ENCODE data around the gene NR3C2.

Gene NR3C2

DNA sequence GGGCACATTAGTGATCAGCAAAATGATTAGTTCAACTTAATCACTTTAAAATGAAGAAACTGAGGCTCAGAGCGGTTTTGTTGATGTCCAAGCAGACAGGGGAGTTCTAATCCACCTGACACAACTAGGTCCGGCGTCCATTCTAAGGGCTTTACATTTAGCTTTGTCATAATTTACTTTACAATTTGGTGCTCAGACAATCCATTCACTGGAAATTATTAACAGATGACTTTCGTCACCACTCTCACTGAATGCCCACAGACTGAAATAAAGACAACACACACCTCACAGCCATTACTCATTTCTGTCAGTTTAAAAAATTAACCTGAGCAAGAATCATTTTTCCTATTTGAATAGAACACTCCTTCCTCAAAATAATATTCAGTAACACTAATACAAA, 10.8 kb downstream of the NR3C2 start:
- no peaks in the 10 kb centered on the region for H3K27me3 ChIP-seq (ENCODE audit: control insufficient read depth, insufficient read depth, low read length)
- H3K9me3 ChIP-seq (ENCODE audit: control insufficient read depth, low read length), result no peaks in the 10 kb centered on the region
- peaks cover 20% of the 10 kb centered on the region for H3K4me1 ChIP-seq (ENCODE audit: control insufficient read depth, insufficient read depth, low read length)
- no peaks in the 10 kb centered on the region for H3K36me3 ChIP-seq (ENCODE audit: control insufficient read depth, insufficient read depth, low read length)
- H3K4me3 ChIP-seq (ENCODE audit: low read length), result no peak overlapping the region
- H3K9ac ChIP-seq (ENCODE audit: low read length), result no peak overlapping the region

GRCh38 chr4:148430854-148431253, 11.4 kb downstream of the NR3C2 start:
- H3K9ac ChIP-seq (ENCODE audit: low read length), result no peak overlapping the region
- H3K36me3 ChIP-seq (ENCODE audit: control insufficient read depth, insufficient read depth, low read length), result no peaks in the 10 kb centered on the region
- H3K27me3 ChIP-seq (ENCODE audit: control insufficient read depth, insufficient read depth, low read length), result no peaks in the 10 kb centered on the region
- peaks cover 18% of the 10 kb centered on the region for H3K4me1 ChIP-seq (ENCODE audit: control insufficient read depth, insufficient read depth, low read length)
- no peak overlapping the region for H3K4me3 ChIP-seq (ENCODE audit: low read length)
- H3K9me3 ChIP-seq (ENCODE audit: control insufficient read depth, low read length), result no peaks in the 10 kb centered on the region

DNA sequence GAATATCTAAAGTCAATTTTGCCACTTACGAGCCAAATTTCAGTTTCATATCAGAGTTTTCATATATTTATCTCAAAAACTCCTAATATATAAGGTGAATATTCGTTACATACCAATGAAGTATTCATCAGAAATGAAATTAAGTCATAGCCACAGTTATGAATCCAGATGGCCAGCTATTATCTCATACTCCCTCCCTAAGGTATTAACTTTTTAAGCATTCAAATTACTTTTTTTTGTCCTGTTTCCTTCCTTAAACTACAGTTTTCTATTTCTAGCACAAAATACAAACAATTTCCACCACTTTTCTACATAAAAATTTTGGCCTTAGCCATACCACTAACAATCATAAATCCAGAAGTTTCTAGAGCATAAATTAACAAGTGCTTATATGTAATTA, 13.0 kb downstream of the NR3C2 start:
- H3K4me1 ChIP-seq (ENCODE audit: control insufficient read depth, insufficient read depth, low read length), result peaks cover 19% of the 10 kb centered on the region
- no peak overlapping the region for H3K4me3 ChIP-seq (ENCODE audit: low read length)
- H3K9ac ChIP-seq (ENCODE audit: low read length), result no peak overlapping the region
- no peaks in the 10 kb centered on the region for H3K9me3 ChIP-seq (ENCODE audit: control insufficient read depth, low read length)
- H3K27me3 ChIP-seq (ENCODE audit: control insufficient read depth, insufficient read depth, low read length), result no peaks in the 10 kb centered on the region
- H3K36me3 ChIP-seq (ENCODE audit: control insufficient read depth, insufficient read depth, low read length), result no peaks in the 10 kb centered on the region

DNA sequence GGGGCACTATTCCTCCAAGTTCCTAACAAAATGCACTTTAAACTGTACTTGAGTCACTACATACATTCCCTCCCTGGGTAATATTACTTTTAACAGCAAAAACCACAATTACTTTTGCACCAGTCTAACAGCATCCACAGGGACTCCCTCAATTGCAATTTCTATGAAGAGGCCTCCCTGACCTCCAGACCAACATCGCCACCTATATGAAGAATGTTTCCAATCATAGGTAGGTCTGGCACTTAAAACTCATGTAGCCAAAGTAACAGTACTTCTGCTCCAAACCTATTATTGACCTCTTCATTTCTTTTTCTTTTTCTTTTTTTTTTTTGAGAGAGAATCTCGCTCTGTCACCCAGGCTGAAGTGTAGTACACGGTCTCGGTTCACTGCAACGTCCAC, 15.6 kb downstream of the NR3C2 start:
- no peaks in the 10 kb centered on the region for H3K36me3 ChIP-seq (ENCODE audit: control insufficient read depth, insufficient read depth, low read length)
- H3K4me1 ChIP-seq (ENCODE audit: control insufficient read depth, insufficient read depth, low read length), result peaks cover 10% of the 10 kb centered on the region
- H3K27me3 ChIP-seq (ENCODE audit: control insufficient read depth, insufficient read depth, low read length), result no peaks in the 10 kb centered on the region
- H3K9ac ChIP-seq (ENCODE audit: low read length), result no peak overlapping the region
- H3K9me3 ChIP-seq (ENCODE audit: control insufficient read depth, low read length), result no peaks in the 10 kb centered on the region
- no peak overlapping the region for H3K4me3 ChIP-seq (ENCODE audit: low read length)

- H3K9ac ChIP-seq (ENCODE audit: low read length), result no peak overlapping the region
- no peaks in the 10 kb centered on the region for H3K27me3 ChIP-seq (ENCODE audit: control insufficient read depth, insufficient read depth, low read length)
- H3K9me3 ChIP-seq (ENCODE audit: control insufficient read depth, low read length), result no peaks in the 10 kb centered on the region
- H3K36me3 ChIP-seq (ENCODE audit: control insufficient read depth, insufficient read depth, low read length), result no peaks in the 10 kb centered on the region
- no peak overlapping the region for H3K4me3 ChIP-seq (ENCODE audit: low read length)
- H3K4me1 ChIP-seq (ENCODE audit: control insufficient read depth, insufficient read depth, low read length), result peaks cover 13% of the 10 kb centered on the region
Measured at GRCh38 chr4:148425327-148426110, 16.7 kb downstream of the NR3C2 start.

DNA sequence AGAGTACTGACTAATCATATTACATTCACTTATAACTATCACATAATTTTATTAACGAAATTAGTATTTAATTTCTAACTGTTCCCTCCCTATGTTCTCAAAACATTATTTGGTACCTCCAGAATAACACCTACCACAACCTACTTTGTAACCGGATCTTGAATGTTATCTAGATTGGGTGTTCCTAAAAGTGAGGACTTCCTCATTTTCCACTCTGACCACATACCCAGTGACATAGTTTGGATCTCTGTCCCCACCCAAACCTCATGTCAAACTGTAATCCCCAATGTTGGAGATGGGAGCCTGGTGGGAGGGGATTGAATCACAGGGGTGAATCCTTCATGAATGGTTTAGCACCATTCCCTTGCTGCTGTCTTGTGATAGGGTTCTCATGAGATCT, 21.8 kb downstream of the NR3C2 start:
- H3K27me3 ChIP-seq (ENCODE audit: control insufficient read depth, insufficient read depth, low read length), result no peaks in the 10 kb centered on the region
- H3K9me3 ChIP-seq (ENCODE audit: control insufficient read depth, low read length), result no peaks in the 10 kb centered on the region
- no peak overlapping the region for H3K9ac ChIP-seq (ENCODE audit: low read length)
- no peak overlapping the region for H3K4me3 ChIP-seq (ENCODE audit: low read length)
- no peaks in the 10 kb centered on the region for H3K36me3 ChIP-seq (ENCODE audit: control insufficient read depth, insufficient read depth, low read length)
- peaks cover 28% of the 10 kb centered on the region for H3K4me1 ChIP-seq (ENCODE audit: control insufficient read depth, insufficient read depth, low read length)

DNA sequence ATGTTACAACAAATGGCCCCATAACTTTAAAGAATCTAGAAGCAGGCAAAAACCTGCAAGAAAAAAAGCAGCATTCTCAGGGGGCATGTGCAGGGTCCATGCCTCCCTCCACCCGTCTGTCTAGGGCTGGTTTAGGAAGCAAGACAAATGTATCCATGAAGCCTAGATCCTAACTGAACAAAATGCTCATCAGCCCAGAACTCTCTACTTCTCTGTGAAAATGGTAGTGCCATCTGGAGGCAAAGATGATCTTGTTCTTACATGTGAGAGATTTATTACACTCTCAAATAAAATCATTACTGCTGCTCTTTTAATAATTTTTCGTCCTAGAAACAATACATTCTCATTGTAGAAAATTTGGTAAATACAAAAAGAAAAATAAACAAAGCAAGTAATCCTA, 26.7 kb downstream of the NR3C2 start:
- Histone ChIP-seq H3K4me1 (ENCODE audit: control insufficient read depth, insufficient read depth, low read length) (peaks cover 22% of the 10 kb centered on the region), H3K27me3 (ENCODE audit: control insufficient read depth, insufficient read depth, low read length) (no peaks in the 10 kb centered on the region), H3K36me3 (ENCODE audit: control insufficient read depth, insufficient read depth, low read length) (no peaks in the 10 kb centered on the region), H3K9me3 (ENCODE audit: control insufficient read depth, low read length) (no peaks in the 10 kb centered on the region), H3K9ac (ENCODE audit: low read length) (no peak overlapping the region), H3K4me3 (ENCODE audit: low read length) (no peak overlapping the region)

DNA sequence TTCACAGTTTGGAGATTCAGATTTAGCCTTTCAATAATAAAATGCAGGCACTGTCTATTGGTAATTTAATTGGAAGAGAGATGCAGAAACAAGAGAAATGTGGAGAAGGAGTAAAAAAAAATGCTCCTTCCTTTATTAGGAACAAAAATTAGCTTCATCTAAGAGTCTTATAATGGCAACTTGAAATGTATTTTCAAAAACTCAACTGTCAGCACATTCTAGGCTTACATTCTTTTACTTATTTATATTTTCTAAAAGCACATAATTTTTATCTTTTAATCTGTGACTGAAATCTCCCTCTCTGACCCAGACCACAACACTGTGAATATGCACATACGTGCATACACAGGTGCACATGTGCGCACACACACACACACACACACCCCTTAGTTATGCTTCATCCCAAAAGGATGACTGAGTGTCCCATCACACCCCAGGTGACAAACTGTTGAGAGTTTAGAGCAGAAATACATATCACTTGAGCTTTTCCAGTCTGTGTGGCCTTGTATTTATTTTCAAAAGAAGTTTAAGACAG, 29.7 kb downstream of the NR3C2 start:
- H3K4me3 ChIP-seq (ENCODE audit: low read length), result no peak overlapping the region
- no peaks in the 10 kb centered on the region for H3K9me3 ChIP-seq (ENCODE audit: control insufficient read depth, low read length)
- H3K36me3 ChIP-seq (ENCODE audit: control insufficient read depth, insufficient read depth, low read length), result no peaks in the 10 kb centered on the region
- H3K4me1 ChIP-seq (ENCODE audit: control insufficient read depth, insufficient read depth, low read length), result peaks cover 5% of the 10 kb centered on the region
- H3K9ac ChIP-seq (ENCODE audit: low read length), result no peak overlapping the region
- no peaks in the 10 kb centered on the region for H3K27me3 ChIP-seq (ENCODE audit: control insufficient read depth, insufficient read depth, low read length)

DNA sequence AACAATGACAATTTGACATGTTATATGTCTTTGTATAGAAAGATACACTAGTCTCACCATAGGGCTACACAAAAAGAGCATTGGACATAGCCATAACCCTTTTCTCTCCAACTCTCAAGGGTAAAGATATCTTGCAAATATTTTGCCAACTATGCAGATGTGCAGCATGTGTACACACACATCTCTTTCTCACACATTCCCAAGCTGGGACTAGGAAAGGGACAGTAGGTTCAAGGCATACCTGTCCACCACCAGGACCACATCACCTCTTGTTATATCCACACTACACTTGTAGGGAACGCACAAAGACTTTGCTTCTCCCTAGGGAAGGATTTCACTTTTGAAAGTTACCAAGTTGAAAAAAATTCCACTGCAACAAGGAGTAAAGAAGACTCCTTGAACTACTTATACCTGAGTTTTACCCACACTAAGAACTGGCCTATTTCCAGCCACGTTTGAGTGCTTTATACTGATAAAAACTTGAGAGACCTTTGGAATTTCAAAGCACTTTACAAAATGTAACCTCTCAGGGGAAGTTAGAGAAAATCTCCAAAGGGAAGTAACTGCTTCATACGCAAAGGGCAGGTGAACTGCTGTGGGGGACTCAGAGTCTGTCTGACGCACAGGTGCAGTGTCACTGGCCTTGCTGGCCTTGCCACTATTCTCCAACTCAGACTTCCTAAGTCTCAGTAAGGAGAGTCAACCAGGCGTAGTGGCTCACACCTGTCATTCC, 36.9 kb downstream of the NR3C2 start:
- Histone ChIP-seq H3K4me3 (ENCODE audit: low read length) (no peak overlapping the region), H3K27me3 (ENCODE audit: control insufficient read depth, insufficient read depth, low read length) (no peaks in the 10 kb centered on the region), H3K36me3 (ENCODE audit: control insufficient read depth, insufficient read depth, low read length) (no peaks in the 10 kb centered on the region), H3K9ac (ENCODE audit: low read length) (no peak overlapping the region), H3K4me1 (ENCODE audit: control insufficient read depth, insufficient read depth, low read length) (peaks cover 17% of the 10 kb centered on the region), H3K9me3 (ENCODE audit: control insufficient read depth, low read length) (no peaks in the 10 kb centered on the region)

- Histone ChIP-seq H3K9me3 (ENCODE audit: control insufficient read depth, low read length) (no peaks in the 10 kb centered on the region), H3K4me3 (ENCODE audit: low read length) (no peak overlapping the region), H3K36me3 (ENCODE audit: control insufficient read depth, insufficient read depth, low read length) (no peaks in the 10 kb centered on the region), H3K9ac (ENCODE audit: low read length) (no peak overlapping the region), H3K27me3 (ENCODE audit: control insufficient read depth, insufficient read depth, low read length) (no peaks in the 10 kb centered on the region), H3K4me1 (ENCODE audit: control insufficient read depth, insufficient read depth, low read length) (peaks cover 19% of the 10 kb centered on the region)
Measured at GRCh38 chr4:148398988-148399387, 43.2 kb downstream of the NR3C2 start.

DNA sequence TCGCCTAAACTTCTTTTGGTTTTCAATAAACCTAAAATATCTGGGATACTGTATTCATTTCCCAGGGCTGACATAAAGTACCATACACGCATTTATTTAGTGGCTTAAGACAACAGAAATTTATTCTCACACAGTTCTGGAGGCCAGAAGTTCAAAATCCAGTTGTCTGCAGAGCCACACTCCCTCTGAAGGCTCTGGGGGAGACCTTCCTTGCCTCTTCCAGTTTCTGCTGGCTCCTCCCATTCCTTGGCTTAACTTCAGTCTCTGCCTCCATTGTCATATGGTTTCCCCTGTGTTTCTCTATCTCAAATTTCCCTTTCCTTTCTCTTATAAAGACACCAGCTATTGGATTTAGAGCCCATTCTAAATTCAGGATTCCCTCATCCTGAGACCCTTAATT, 44.4 kb downstream of the NR3C2 start:
- H3K9ac ChIP-seq (ENCODE audit: low read length), result no peak overlapping the region
- no peaks in the 10 kb centered on the region for H3K36me3 ChIP-seq (ENCODE audit: control insufficient read depth, insufficient read depth, low read length)
- H3K27me3 ChIP-seq (ENCODE audit: control insufficient read depth, insufficient read depth, low read length), result no peaks in the 10 kb centered on the region
- no peaks in the 10 kb centered on the region for H3K9me3 ChIP-seq (ENCODE audit: control insufficient read depth, low read length)
- H3K4me1 ChIP-seq (ENCODE audit: control insufficient read depth, insufficient read depth, low read length), result peaks cover 23% of the 10 kb centered on the region
- H3K4me3 ChIP-seq (ENCODE audit: low read length), result no peak overlapping the region

- H3K4me3 ChIP-seq (ENCODE audit: low read length), result no peak overlapping the region
- H3K9me3 ChIP-seq (ENCODE audit: control insufficient read depth, low read length), result no peaks in the 10 kb centered on the region
- H3K4me1 ChIP-seq (ENCODE audit: control insufficient read depth, insufficient read depth, low read length), result peaks cover 23% of the 10 kb centered on the region
- no peak overlapping the region for H3K9ac ChIP-seq (ENCODE audit: low read length)
- no peaks in the 10 kb centered on the region for H3K36me3 ChIP-seq (ENCODE audit: control insufficient read depth, insufficient read depth, low read length)
- H3K27me3 ChIP-seq (ENCODE audit: control insufficient read depth, insufficient read depth, low read length), result no peaks in the 10 kb centered on the region
Measured at GRCh38 chr4:148396986-148397673, 45.1 kb downstream of the NR3C2 start.

Data from mucosa of stomach (tissue), 1 donor.